Activated T-helper 1 cell treated with Interleukin-2 at 50 U/mL for 16 hours (primary cell): ENCODE results near the gene ZNF695.

Experiments
- DNase-seq: peaks from one replicate; pipeline ENCODE4 v3.0.0-alpha.2; 2020; ENCODE audit warnings: low read depth

ZNF695 gene

DNA sequence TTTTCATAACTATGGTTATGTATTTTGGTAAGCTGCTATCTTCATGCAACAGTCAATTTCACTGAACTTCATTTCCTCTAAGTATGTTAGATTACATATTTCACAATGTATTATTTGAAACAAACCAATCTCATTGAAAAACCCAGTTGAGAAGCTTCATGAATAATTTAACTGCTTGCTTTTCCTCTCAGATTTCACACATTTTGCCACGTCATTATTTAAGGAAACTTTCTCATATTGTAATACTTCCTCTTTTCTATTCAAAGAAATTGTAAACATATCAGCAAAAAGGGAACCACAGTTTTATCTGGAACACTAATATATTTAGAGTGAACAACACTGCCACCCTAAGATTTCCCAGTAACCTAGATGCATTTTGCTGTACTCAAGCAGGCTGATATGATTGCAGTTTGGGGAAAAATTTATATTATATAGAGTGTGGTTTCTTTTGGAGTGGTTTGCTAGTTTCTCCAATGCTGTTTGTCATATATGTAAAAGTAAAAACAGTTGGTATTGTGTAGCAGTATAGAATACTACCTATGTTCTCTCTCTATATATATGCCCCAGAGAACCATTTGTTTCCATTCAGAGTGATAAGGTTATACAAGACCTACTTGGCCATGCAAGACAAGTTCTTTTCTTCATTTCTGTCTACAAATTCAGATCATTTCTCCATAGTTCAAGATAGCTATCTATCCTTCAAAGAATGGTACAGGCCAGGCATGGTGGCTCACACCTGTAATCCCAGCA is 47.7 kb downstream of the ZNF695 start:
- DNase-seq, result no peak

DNA sequence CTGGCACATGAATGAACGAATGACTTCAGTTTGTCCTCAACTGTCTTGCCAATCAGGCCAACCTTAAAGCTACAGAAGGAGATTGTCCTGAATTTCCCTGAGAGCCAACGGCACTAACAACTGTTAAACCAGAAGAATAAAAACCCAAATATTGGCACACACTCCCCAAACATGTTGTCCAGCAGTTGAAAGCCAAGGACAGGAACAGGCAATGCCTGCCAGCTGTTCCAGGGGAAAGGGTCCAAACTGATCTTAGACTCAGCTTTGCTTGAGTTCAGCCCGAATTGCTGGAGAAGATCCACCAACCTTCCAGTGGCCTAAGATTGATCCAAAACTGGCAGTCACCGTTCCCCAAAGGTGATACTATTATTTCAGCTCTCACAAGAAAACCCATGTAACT is 53.7 kb downstream of the ZNF695 start:
- DNase-seq, result no peak

GRCh38 chr1:246951413-246951812 is 56.4 kb downstream of the ZNF695 start:
- DNase-seq, result no peak

DNA sequence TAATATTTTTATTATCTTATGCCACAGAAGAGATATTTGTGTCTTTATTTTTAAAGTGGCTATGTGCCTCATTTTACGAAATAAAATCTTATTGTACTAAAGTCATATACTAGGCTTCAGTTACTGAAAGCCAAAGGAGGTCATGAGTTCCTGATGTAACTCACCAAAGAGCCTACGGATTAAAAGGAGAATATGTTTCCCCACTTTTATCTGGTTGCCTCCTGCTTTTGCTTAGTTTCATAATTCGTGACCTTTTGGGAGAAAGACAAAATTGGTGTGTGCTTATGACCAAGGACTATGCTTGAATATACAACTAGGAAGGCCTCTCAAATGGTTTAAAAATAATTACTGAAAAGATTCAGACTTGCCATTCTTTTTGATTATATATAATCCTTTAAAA is 57.9 kb downstream of the ZNF695 start:
- no peak for DNase-seq

- no peak for DNase-seq
These were observed 60.6 kb downstream of the ZNF695 start for GRCh38 chr1:246947255-246947654.

DNA sequence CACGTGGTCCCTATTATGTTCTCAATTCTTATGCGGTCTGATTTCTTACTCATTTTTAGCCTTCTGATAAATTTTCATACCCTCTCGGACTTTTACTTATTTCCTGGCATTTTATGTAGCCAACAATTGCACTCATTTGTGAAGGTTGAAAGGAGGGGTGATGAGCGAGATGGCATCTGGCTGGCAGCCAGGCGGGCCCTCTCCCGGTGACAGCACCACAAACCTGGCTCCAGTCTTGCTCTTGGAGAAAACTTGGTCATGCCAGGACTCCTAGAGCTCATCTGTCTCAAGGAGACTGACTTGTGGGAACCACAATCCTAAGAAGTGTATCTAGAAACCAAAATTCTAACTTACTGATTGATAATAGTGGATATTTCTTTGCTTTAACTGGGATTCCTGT is 61.5 kb downstream of the ZNF695 start:
- no peak for DNase-seq
